CD4-positive, alpha-beta T cell treated with Interleukin-10 for 1 hour (primary cell): ENCODE results near the gene MAN2B1.
A peak's percentile ranks its signal among the peaks of the same experiment; 100 is the strongest.
"Not testable (repeated sequence)": the region's sequence is repeated elsewhere in the genome, so short reads cannot be mapped to it uniquely, and the experiment has no call there.

Experiments
- DNase-seq: peaks from one replicate; pipeline ENCODE4 v3.0.0-alpha.2; 2020

The MAN2B1 gene

GRCh38 chr19:12656899-12657571 is 9.5 kb downstream of the MAN2B1 start:
- no peak for DNase-seq

GRCh38 chr19:12655546-12655945 is 11.0 kb downstream of the MAN2B1 start:
- DNase-seq = no peak

GRCh38 chr19:12652219-12652618 is 14.3 kb downstream of the MAN2B1 start:
- no peak for DNase-seq

GRCh38 chr19:12649941-12650340 is 16.6 kb downstream of the MAN2B1 start:
- DNase-seq = no peak

- no peak for DNase-seq
Observed at GRCh38 chr19:12648088-12648487, 18.5 kb downstream of the MAN2B1 start.

GRCh38 chr19:12647490-12648071 is 19.0 kb downstream of the MAN2B1 start:
- DNase-seq = peak; percentile 44

GRCh38 chr19:12647047-12647446 is 19.5 kb downstream of the MAN2B1 start:
- DNase-seq = no peak

GRCh38 chr19:12646551-12646950 is 20.0 kb downstream of the MAN2B1 start:
- no peak for DNase-seq

GRCh38 chr19:12643716-12644115 is 22.8 kb downstream of the MAN2B1 start:
- DNase-seq = not testable (repeated sequence)

GRCh38 chr19:12642506-12642905 is 24.0 kb downstream of the MAN2B1 start:
- DNase-seq = no peak

- DNase-seq = no peak
Observed at GRCh38 chr19:12641456-12641855, 25.1 kb downstream of the MAN2B1 start.

GRCh38 chr19:12639901-12640613 is 26.5 kb downstream of the MAN2B1 start:
- peak; percentile 88 for DNase-seq

- no peak for DNase-seq
Observed at GRCh38 chr19:12638611-12639182, 27.8 kb downstream of the MAN2B1 start.

GRCh38 chr19:12636631-12637030 is 29.9 kb downstream of the MAN2B1 start:
- no peak for DNase-seq

GRCh38 chr19:12629215-12629614 is 37.3 kb downstream of the MAN2B1 start:
- DNase-seq = no peak

- DNase-seq = no peak
Observed at GRCh38 chr19:12628040-12629022, 38.2 kb downstream of the MAN2B1 start.

- no peak for DNase-seq
Observed at GRCh38 chr19:12626958-12627357, 39.6 kb downstream of the MAN2B1 start.

GRCh38 chr19:12623361-12624031 is 43.0 kb downstream of the MAN2B1 start:
- DNase-seq = no peak

GRCh38 chr19:12621253-12622024 is 45.1 kb downstream of the MAN2B1 start:
- not testable (repeated sequence) for DNase-seq

- no peak for DNase-seq
Observed at GRCh38 chr19:12617646-12618045, 48.9 kb downstream of the MAN2B1 start.

GRCh38 chr19:12611361-12611699 is 55.2 kb downstream of the MAN2B1 start:
- DNase-seq = no peak
